ENCODE results near the gene AK2. TPM values are rescaled to one million over a fixed set of nuclear protein-coding genes. Genes with fewer than 3 reads are reported as not detected.

AK2 gene
- total RNA-seq, 1 experiment from 2014 or later, result 159 TPM

DNA sequence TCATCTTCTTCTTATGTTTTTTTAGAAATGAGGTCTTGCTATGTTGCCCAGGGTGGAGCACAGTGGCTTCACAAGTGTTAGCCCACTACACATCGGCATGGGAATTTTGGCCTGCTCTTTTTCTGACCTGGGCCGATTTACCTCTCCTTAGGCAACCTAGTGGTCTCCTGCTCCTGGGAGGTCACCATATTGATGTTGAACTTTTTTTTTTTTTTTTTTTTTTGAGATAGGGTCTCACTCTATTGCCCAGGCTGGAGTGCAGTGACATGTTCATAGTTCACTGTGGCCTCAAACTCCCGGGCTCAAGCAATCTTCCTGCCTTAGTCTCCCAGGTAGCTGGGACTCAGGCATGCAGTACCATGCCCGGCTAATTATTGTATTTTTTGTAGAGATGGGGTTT is 7.5 kb downstream of the AK2 start:
- DNase-seq, result no peak
- no peak overlapping the region for H4K8ac ChIP-seq (replicated peaks; ENCODE audit: insufficient read length, low read depth, low read length)
- no peaks in the 10 kb centered on the region for H4K20me1 ChIP-seq (ENCODE audit: control insufficient read depth, insufficient read depth, insufficient read length)
- H3K27ac ChIP-seq (ENCODE audit: insufficient read length, low read depth, low read length), result no peak overlapping the region
- Mint-ChIP-seq H3K36me3 (ENCODE audit: insufficient read depth in 1 of 3, low read depth in 3 of 3) (peaks cover 4 to 29% (median 23%) of the 10 kb centered on the region in 3 experiments; a peak in 6 of 7 replicates), H3K4me1 (peaks cover 21 to 27% of the 10 kb centered on the region in 2 experiments), H3K27me3 (ENCODE audit: low read depth) (no peaks in the 10 kb centered on the region), H3K4me3 (no peak overlapping the region), H3K9me3 (no peaks in the 10 kb centered on the region), H3K27ac (no peak overlapping the region)
- no peak overlapping the region for H2BK15ac ChIP-seq (ENCODE audit: low read depth, low read length)
- H2BK12ac ChIP-seq (ENCODE audit: insufficient read length, low read depth, low read length), result no peak overlapping the region
- TF ChIP-seq, protein P1, sequence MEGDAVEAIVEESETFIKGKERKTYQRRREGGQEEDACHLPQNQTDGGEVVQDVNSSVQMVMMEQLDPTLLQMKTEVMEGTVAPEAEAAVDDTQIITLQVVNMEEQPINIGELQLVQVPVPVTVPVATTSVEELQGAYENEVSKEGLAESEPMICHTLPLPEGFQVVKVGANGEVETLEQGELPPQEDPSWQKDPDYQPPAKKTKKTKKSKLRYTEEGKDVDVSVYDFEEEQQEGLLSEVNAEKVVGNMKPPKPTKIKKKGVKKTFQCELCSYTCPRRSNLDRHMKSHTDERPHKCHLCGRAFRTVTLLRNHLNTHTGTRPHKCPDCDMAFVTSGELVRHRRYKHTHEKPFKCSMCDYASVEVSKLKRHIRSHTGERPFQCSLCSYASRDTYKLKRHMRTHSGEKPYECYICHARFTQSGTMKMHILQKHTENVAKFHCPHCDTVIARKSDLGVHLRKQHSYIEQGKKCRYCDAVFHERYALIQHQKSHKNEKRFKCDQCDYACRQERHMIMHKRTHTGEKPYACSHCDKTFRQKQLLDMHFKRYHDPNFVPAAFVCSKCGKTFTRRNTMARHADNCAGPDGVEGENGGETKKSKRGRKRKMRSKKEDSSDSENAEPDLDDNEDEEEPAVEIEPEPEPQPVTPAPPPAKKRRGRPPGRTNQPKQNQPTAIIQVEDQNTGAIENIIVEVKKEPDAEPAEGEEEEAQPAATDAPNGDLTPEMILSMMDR (conservative IDR thresholded peaks at IDR 0.05), result no peak
- H3T11ph ChIP-seq (ENCODE audit: low read length), result no peak overlapping the region
- no peak overlapping the region for H3K18ac ChIP-seq (ENCODE audit: insufficient read length, low read depth, low read length)
- H3K23ac ChIP-seq (ENCODE audit: insufficient read length, low read depth, low read length), result no peak overlapping the region
- H3K79me2 ChIP-seq (ENCODE audit: insufficient read depth, low read length), result peaks cover 23% of the 10 kb centered on the region; the same call in 1 of the 2 replicates
- H3K56ac ChIP-seq (ENCODE audit: insufficient read length, low read depth, low read length), result no peak overlapping the region
- H3K9ac ChIP-seq (ENCODE audit: extremely low read depth, insufficient read length, low read length), result no peak overlapping the region
- H2BK120ac ChIP-seq (ENCODE audit: low read depth, low read length, poor library complexity, severe bottlenecking), result no peak overlapping the region
- peaks cover 10% of the 10 kb centered on the region for H3K79me1 ChIP-seq (ENCODE audit: insufficient read depth, low read depth, low read length, poor library complexity, severe bottlenecking)
- no peak overlapping the region for H4K5ac ChIP-seq (ENCODE audit: insufficient read length, low read depth, low read length)
- H3K4me2 ChIP-seq (ENCODE audit: insufficient read depth, insufficient read length, low read length), result no peak overlapping the region
- no peaks in the 10 kb centered on the region for H3K9me3 ChIP-seq (ENCODE audit: control insufficient read depth, low read depth, low read length)
- H3K27me3 ChIP-seq (ENCODE audit: insufficient read depth, low read length), result no peaks in the 10 kb centered on the region; the same call in 1 of the 2 replicates
- no peak overlapping the region for H2AK5ac ChIP-seq (ENCODE audit: insufficient read length, low read length)
- no peak overlapping the region for H2BK20ac ChIP-seq (ENCODE audit: low read depth, low read length, poor library complexity, severe bottlenecking)
- no peak overlapping the region for H3K14ac ChIP-seq (ENCODE audit: insufficient read depth, low read length)
- no peak overlapping the region for H4K91ac ChIP-seq (ENCODE audit: insufficient read length, low read depth, low read length)
- no peaks in the 10 kb centered on the region for H3K23me2 ChIP-seq (ENCODE audit: insufficient read length, low read depth, low read length, poor library complexity, severe bottlenecking)
- H3K4me1 ChIP-seq (ENCODE audit: insufficient read depth, low read length), result no peaks in the 10 kb centered on the region; the same call in 1 of the 2 replicates
- no peak overlapping the region for H2BK5ac ChIP-seq (ENCODE audit: insufficient read length, low read length)
- H2AFZ ChIP-seq (ENCODE audit: low read length), result no peak overlapping the region
- WGBS (ENCODE audit: extremely low coverage, insufficient read length, low lambda C conversion rate), result no CpG with 5 or more reads among the region's 4 CpGs
- no peak overlapping the region for H3K4ac ChIP-seq (ENCODE audit: low read depth, low read length)
